Stimulated activated CD8-positive, alpha-beta memory T cell treated with anti-CD3 and anti-CD28 coated beads, Interleukin-12 subunit alpha, Interleukin-12 subunit beta, amount 100 ng/mL, for 1 hour (primary cell): ENCODE results near the gene STK10.
"Not testable (repeated sequence)": the region's sequence is repeated elsewhere in the genome, so short reads cannot be mapped to it uniquely, and the experiment has no call there.

Experiments
- DNase-seq: peaks from one replicate; pipeline ENCODE4 v3.0.0-alpha.2; 2020; ENCODE audit warnings: low read depth

STK10 gene

DNA sequence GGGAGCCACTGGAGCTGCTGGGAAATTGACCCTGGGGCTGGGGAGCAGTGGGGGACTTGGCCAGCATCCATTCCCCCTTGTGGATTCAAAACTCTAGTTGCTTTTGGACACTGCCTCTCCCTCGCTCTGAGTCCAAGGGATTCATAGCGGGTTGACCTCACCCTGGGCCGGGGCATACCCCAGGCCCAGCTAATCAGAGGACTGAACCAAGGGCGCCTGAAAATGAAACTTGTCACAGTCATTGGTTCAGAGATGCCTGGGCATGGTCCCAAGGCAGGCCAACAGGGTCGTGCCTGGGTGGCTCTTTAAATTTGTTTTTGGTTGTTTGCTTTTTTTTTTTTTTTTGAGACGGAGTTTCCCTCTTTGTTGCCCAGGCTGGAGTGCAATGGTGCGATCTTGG lies 22.6 kb downstream of the STK10 start:
- DNase-seq = no peak

- DNase-seq = no peak
These were observed 23.2 kb downstream of the STK10 start for GRCh38 chr5:172164769-172165212.

DNA sequence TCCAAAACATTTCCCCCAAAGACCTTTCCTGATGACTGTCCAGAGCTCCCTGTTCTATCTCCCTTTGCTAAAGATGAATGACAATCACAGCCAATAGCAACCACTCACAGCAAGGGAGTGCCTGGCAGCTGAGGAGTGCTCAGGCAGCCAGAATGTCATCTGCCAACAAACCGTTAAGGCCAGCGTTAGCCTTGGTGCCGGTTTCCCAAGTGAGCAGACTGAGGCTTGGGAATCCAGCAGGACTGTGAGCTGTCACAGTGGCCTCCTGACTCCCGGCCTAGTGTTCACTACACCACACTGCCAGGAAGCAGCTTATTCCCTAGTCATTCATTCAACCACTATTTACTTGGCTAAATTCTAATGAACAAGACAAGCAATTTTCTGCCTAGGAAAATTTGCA lies 24.7 kb downstream of the STK10 start:
- DNase-seq = no peak

GRCh38 chr5:172162987-172163343 lies 25.1 kb downstream of the STK10 start:
- DNase-seq = no peak

DNA sequence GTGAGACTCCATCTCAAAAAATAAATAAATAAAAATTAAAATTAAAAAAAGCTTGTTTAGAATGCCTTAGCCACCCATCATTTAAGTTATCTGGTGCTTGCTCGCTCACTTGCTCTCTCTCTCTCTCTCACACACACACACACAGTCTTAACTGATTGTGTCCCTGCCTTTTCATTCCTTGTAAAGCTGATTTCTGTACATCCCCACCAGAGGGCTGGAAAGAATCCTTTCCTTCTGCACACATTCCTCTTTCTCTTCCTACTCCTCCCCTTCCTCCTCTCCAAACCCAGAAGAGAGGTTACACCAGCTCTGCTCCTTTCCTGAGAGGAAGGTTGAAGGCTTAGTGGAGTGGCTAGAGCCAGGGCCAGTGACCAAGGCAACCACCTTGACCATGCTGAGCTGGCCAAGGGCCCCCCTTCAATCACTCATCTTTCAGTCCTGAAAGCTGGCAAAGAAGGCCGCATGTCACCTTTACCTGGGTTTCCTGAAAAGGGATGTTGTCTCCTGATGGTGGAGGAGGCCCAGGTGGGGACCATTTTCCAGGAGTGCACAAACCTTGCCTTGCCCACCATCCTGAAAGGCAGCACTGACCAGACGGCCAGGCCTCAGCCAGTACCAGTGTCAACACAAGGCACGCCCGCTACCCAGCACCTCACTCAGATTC lies 25.6 kb downstream of the STK10 start:
- no peak for DNase-seq

DNA sequence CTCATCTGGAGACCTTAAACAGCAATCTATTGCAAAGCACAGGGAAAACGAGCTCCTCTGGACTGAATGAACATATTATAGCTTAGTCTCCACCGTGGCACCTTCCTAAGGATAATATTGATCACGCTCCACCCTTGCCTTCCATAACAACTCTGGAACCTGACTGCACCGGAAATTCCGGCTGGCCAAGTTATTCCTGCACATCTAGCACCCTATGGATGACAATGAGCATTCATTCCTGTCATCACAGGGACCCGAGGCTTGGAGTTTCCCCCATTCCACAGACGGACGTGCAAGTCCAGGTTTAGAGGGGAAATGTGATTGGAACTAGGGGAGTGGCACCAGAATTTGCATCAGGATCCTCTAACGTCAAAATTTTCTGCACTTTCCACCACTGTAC lies 27.5 kb downstream of the STK10 start:
- no peak for DNase-seq

- no peak for DNase-seq
These were observed 29.0 kb downstream of the STK10 start for GRCh38 chr5:172159016-172159415.

DNA sequence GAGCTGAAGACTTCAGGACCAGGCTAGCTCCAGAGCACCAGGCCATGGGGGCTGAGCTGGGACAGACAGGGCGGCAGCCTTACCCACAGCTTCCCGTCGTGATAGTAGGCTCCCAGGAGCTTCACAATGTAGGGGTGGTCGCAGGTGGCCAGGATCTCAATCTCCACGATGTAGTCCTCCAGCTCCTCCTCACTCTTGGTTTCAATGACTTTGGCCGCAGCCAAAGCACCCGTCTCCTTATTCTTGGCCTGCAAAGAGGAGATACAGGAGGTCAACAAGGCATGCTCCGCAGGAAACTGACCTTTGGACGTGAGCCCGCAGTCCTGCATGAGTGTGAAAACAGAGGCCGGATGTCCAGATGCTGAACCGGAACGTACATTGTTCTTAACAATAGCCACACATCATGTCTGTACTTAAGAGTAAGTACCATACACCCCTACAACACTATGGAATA lies 31.5 kb downstream of the STK10 start:
- DNase-seq = no peak

DNA sequence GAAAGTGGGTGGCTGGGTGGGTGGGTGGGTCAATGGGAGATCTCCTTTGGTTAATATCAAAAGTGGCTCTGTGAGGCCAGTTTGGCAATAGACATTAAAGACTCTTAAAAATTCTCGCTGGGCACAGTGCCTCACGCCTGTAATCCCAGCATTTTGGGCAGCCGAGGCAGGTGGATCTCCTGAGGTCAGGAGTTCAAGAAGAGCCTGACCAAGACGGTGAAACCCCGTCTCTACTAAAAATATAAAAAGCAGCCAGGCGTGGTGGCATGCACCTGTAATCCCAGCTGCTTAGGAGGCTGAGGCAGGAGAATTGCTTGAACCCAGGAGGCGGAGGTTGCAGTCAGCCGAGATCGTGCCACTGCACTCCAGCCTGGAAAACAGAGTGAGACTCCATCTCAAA lies 32.9 kb downstream of the STK10 start:
- not testable (repeated sequence) for DNase-seq

DNA sequence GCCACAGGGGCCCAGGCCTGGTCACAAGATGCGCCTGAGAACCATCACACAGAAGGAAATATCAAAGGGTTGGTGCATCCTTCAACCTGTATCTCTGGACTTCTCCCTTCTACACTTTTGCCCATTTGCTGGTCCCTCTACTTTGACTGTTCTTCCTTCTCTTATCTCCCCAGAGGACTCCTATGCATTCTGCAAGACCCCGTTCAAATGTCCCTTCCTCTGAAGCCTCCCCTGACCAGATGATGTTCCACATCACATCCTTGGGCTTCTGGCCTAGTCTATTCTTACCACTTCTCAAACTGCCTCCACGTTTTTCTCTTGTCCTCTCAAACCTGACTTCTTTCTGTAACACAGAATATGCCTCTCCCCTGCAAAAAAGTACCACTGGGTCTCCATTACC lies 34.3 kb downstream of the STK10 start:
- no peak for DNase-seq

- DNase-seq = no peak
These were observed 36.3 kb downstream of the STK10 start for GRCh38 chr5:172151661-172152210.

DNA sequence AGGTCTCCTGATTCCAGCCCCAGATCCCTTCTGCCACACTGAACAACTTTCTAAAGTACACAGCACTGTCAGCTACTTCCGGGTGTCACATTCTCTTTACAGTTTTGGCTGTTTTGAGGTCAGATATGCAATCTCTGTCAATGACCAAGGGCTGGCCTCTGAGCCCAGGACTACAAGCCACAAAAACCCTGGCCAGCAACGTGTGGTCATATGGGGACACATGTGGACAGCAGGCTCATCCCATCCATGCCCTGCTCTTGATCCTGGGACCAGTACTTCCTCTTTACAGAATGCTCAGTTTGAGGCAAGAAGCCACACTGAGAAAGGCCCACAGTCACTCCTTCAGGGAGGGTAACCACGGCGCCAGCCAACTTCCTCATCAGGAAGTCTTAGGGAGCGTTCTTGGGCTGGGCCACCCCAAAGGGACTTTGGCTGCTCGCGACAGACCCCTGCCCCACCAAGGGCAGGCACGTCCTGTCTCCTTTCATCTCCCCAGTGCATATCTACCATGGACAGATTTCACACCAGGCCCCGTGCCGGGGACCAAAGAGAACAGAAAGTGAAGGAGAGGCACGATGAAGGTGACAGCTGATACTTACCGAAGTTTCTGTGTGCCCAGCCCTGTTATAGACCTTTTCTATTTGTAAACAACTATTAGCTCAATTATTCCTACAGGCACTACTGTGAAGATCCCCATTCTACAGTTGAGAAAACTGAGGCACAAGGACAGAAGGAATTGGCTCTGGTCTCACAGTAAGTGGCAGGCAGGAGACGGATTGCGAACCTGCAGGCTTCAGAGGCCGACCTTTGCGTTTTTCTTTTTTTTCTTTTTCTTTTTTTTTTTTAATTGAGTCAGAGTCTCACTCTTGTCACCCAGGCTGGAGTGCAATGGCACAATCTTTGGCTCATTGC lies 37.3 kb downstream of the STK10 start:
- no peak for DNase-seq

- DNase-seq = not testable (repeated sequence)
These were observed 38.5 kb downstream of the STK10 start for GRCh38 chr5:172149481-172149880.

GRCh38 chr5:172149073-172149472 lies 39.0 kb downstream of the STK10 start:
- no peak for DNase-seq

GRCh38 chr5:172148381-172148780 lies 39.6 kb downstream of the STK10 start:
- DNase-seq = no peak

DNA sequence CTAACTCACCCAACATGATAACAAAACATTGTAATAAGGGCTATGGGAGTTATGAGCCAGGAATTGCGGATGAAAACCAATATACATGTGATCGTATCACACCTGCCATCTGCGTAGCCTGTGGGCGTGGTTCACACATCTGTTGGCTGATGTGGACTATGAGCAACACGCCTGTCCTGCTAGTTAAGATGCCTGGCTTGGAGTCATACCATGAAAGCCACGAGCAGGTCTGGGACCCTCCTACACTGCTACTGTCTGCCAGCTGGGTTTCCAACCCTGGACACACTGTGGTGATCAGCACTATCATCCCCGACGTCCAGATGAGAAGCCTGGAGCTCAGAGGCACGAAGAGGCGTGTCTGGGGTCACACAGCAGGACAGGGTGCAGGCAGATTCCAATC lies 40.2 kb downstream of the STK10 start:
- no peak for DNase-seq

DNA sequence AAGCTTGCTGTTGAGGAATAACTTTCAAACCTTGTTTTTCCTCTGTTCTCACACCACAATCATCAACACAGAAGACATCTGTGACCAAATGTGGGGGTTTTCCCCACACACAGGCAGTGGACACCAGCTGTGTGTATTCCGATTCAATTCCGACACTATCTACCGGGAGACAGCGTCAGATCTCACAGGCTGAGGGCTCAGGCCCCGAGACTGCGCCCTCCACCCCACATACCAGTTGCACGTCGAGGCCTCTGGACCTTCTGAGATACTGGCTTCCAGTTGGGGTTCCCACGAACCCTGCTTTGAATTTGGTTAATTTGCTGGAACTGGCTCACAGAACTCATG lies 41.3 kb downstream of the STK10 start:
- DNase-seq = no peak

DNA sequence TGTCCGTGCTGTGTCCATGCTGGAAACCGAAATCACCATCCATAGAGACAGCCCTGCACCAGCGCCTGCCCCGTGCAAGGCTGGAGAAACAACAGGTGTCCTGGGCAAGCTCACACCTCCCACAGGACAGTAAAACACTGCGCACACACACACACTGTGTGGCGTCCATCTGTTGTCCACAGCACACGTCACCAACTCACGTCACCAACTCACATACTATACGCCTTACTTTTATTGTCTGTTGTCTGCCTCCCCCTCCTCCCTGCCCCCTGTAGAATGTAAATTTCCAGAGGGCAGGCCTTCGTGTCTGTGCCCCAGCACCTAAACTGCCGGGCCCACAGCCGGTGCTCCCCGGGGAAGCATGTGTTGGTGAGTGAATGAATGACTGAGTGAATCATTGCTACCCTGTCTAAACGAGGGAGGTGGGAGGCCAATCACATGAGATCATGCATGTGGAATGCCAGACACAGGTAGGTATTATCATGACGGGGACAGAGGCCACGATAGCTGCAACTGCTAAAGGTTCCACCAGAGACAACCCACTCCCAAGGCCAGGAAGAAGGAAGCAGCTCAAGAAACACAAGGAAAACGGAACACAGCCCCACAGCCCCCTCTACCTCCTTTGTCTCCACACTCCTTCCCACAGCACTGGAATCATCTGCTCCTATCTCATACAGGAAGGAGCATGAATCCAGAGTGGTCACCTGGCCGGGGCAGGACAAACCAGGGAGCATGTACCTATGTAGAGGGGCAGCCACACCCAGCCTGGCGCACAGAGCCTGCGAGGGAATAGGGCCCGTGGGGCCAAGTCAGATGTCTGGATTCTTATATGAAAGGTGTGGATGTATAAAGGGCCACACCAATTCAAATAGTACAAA lies 41.9 kb downstream of the STK10 start:
- no peak for DNase-seq

DNA sequence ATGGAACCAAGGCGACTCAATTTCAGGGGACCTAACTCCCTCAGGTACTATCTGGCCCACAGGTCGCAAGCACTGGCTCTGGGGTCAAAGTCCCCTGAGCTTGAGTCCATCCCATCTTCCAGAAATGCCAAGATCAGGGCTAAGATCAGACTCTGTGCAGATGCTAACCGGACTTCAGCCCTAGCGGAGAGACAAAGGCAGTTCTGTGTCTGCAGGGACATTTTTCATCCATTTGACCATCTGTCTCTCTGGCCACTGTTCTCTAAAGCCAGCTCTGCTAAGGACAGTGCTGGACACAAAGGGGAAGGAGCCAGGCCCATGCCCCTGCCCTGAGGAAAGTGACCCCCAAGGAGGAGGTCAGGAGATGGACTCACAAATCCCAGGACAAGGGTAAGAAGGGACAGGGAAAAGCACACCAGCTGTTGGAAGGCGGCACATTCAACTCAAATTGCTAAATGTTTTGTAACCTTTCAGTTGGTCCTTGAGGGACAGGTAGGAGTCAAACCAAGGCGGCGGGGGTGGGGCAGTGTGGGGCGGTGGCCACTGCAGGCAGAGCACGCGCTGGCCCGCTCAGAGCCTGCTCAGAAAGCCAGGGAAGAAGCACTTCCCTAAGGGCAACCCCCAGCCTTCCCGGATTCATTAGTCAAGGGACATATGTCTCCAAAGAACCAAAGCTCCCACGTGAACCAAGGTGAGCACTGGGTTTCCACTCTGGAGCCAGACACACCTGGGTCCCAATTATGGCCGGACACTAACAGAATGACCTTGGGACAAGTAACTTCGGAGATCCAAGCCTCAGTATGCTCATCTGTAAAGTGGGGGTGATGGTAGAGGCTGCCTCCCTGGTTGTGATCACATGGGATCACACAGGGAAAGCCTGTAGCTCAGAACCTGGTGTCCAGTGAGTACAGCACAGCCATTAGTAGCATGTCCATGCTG lies 42.8 kb downstream of the STK10 start:
- no peak for DNase-seq

DNA sequence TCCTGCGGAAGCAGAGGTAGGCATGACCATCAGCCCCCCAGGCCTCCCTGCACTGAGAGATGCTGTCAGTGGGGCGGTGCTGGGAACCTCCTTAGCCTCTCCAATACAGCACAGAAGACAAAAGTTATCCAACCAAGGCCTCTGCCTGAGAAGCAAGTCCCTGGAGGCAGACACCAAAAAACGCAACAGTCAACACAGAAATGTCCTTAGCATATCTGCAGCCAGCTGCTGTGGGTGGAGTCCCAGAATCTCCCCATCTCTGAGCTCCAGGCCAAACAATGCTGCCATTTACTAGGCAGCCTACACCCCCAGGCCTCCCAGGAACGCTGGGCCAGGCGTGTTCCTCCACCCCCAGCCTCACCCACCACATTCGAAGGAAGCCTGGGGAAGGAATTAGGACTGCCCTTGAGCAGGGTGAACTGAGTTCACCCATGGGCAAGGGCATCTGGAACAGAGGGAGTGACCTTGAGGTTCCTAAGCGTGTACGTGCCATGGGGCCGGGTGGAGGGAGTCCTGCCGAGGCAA lies 43.7 kb downstream of the STK10 start:
- no peak for DNase-seq

GRCh38 chr5:172143875-172144274 lies 44.1 kb downstream of the STK10 start:
- no peak for DNase-seq
